Liver (tissue), 9 donors: Measurements from ENCODE around the gene SLC6A12. TPM values are rescaled to one million over a fixed set of nuclear protein-coding genes. Genes with fewer than 3 reads are reported as not detected.

Experiments used
- DNase-seq: peaks from one replicate; pipeline ENCODE4 v3.0.0-alpha.2; 2017; ENCODE audit warnings: low spot score
- H3K27ac ChIP-seq, 2 donors: one replicate each; pipeline ENCODE4 v1.7.0; 2013; ENCODE audit warnings: inconsistent platforms in 2 of 2, low read length in 2 of 2, control low read depth in 1 of 2, low read depth in 1 of 2, mild to moderate bottlenecking in 1 of 2
- H3K27me3 ChIP-seq, 4 donors: one replicate each; pipeline versions ENCODE4 v1.6.1 to v1.7.0; 2013; ENCODE audit warnings: low read length in 3 of 4, inconsistent platforms in 1 of 4, mild to moderate bottlenecking in 1 of 4, moderate library complexity in 1 of 4; ENCODE audit not compliant: control insufficient read depth in 4 of 4, insufficient read depth in 4 of 4
- H3K36me3 ChIP-seq, 4 donors: one replicate each; pipeline versions ENCODE4 v1.6.1 to v1.7.0; 2013; ENCODE audit warnings: low read length in 3 of 4, mild to moderate bottlenecking in 3 of 4, low read depth in 1 of 4, moderate library complexity in 1 of 4; ENCODE audit not compliant: control insufficient read depth in 4 of 4, insufficient read depth in 3 of 4
- H3K4me1 ChIP-seq, 4 donors: one replicate each; pipeline versions ENCODE4 v1.6.1 to v1.7.0; 2013; ENCODE audit warnings: low read length in 3 of 4, mild to moderate bottlenecking in 3 of 4, moderate library complexity in 1 of 4; ENCODE audit not compliant: control insufficient read depth in 4 of 4, insufficient read depth in 4 of 4
- H3K4me3 ChIP-seq, 3 donors: one replicate each; pipeline versions ENCODE4 v1.6.1 to v1.7.0; 2013; ENCODE audit warnings: low read length in 3 of 3, control low read depth in 1 of 3, low read depth in 1 of 3, mild to moderate bottlenecking in 1 of 3
- H3K9ac ChIP-seq, 2 donors: one replicate each; pipeline ENCODE4 v1.7.0; 2013; ENCODE audit warnings: low read length in 2 of 2, mild to moderate bottlenecking in 2 of 2, moderate library complexity in 2 of 2, control low read depth in 1 of 2, low read depth in 1 of 2
- H3K9me3 ChIP-seq, 4 donors: one replicate each; pipeline versions ENCODE4 v1.6.1 to v1.7.0; 2013; ENCODE audit warnings: low read length in 3 of 4; ENCODE audit not compliant: control insufficient read depth in 4 of 4
- ATF3 ChIP-seq: IDR thresholded peaks from 2 replicates; pipeline ENCODE4 v1.6.1; 2016; ENCODE audit warnings: antibody characterized with exemption
- CTCF ChIP-seq: fragments of 150-350 bp; IDR thresholded peaks from 2 replicates; pipeline ENCODE4 v1.5.1; 2017; ENCODE audit warnings: improper control_type of control experiment, low read depth, low read length; ENCODE audit not compliant: missing input control
- EGR1 ChIP-seq, 2 donors: IDR thresholded peaks; 2 replicates each; pipeline ENCODE4 v1.6.1; 2016 to 2018; ENCODE audit warnings: antibody characterized with exemption in 2 of 2, low read depth in 2 of 2
- FOXA1 ChIP-seq: IDR thresholded peaks from 2 replicates; pipeline ENCODE4 v1.6.1; 2016; ENCODE audit warnings: antibody characterized with exemption
- FOXA2 ChIP-seq: IDR thresholded peaks from 2 replicates; pipeline ENCODE4 v1.6.1; 2016; ENCODE audit warnings: antibody characterized with exemption
- GABPA ChIP-seq, 2 donors: IDR thresholded peaks in 1 of 2; conservative IDR thresholded peaks in 1 of 2; 2 replicates each; pipeline ENCODE4 v1.6.1; 2016; ENCODE audit warnings: antibody characterized with exemption in 2 of 2, mild to moderate bottlenecking in 1 of 2, moderate library complexity in 1 of 2
- HNF4A ChIP-seq, 2 donors: conservative IDR thresholded peaks; 2 replicates each; pipeline ENCODE4 v1.6.1; 2016; ENCODE audit warnings: antibody characterized with exemption in 2 of 2, mild to moderate bottlenecking in 2 of 2
- HNF4G ChIP-seq: IDR thresholded peaks from 2 replicates; pipeline ENCODE4 v1.6.1; 2016; ENCODE audit warnings: antibody characterized with exemption
- JUND ChIP-seq, 2 donors: IDR thresholded peaks; 2 replicates each; pipeline ENCODE4 v1.6.1; 2016; ENCODE audit warnings: antibody characterized with exemption in 2 of 2
- MAX ChIP-seq: IDR thresholded peaks from 2 replicates; pipeline ENCODE4 v1.6.1; 2016; ENCODE audit warnings: antibody characterized with exemption
- NR2F2 ChIP-seq: IDR thresholded peaks from 2 replicates; pipeline ENCODE4 v1.6.1; 2016; ENCODE audit warnings: antibody characterized with exemption
- RAD21 ChIP-seq, 2 donors: IDR thresholded peaks; 2 replicates each; pipeline ENCODE4 v1.6.1; 2016; ENCODE audit warnings: antibody characterized with exemption in 2 of 2, mild to moderate bottlenecking in 2 of 2
- RXRA ChIP-seq, 2 donors: IDR thresholded peaks; 2 replicates each; pipeline ENCODE4 v1.6.1; 2017 to 2018; ENCODE audit warnings: antibody characterized with exemption in 2 of 2, mild to moderate bottlenecking in 1 of 2
- SP1 ChIP-seq: IDR thresholded peaks from 2 replicates; pipeline ENCODE4 v1.6.1; 2018; ENCODE audit warnings: antibody characterized with exemption, mild to moderate bottlenecking
- TAF1 ChIP-seq: conservative IDR thresholded peaks from 2 replicates; pipeline ENCODE4 v1.6.1; 2016; ENCODE audit warnings: antibody characterized with exemption, mild to moderate bottlenecking
- YY1 ChIP-seq: IDR thresholded peaks from 2 replicates; pipeline ENCODE4 v1.6.1; 2016; ENCODE audit warnings: antibody characterized with exemption, mild to moderate bottlenecking
- ZBTB33 ChIP-seq: IDR thresholded peaks from 2 replicates; pipeline ENCODE4 v1.6.1; 2016; ENCODE audit warnings: antibody characterized with exemption
- WGBS: extraction: QIAGEN DNeasy Blood & Tissue Kit; methylation state at CpG from one replicate; pipeline ENCODE4 v1.1.7; 2013; 5-methylcytosine and 5-hydroxymethylcytosine counted together
- polyA plus RNA-seq, 2 donors: library from polyadenylated mRNA; stranded (reverse) in 1 of 2; unstranded in 1 of 2; fragments of 200-250 nt in 1 of 2; fragments of >200 nt in 1 of 2; fragmentation: Nextera tagmentation in 1 of 2; extraction: Ambion mirVana in 1 of 2; gene quantifications; one replicate each; pipeline versions ENCODE4 v1.2.1 to v1.2.3, GENCODE V29; 2013 to 2015
- total RNA-seq, 2 donors: library from RNA; depleted of rRNA; stranded (reverse); fragments of >200 nt; gene quantifications; one replicate each; pipeline ENCODE4 v1.2.3, GENCODE V29; 2014
- TF ChIP-seq, protein P1 (sequence below): IDR thresholded peaks from 2 replicates; pipeline ENCODE4 v1.6.1; 2016; ENCODE audit warnings: antibody characterized with exemption, mild to moderate bottlenecking
- donor health status: healthy.
- donor health status: healthy.
- donor health status: healthy.
- donor health status: healthy.
- donor health status: healthy.

SLC6A12 gene
- total and polyA plus RNA-seq, 4 donors = 18.2 to 30.3 (median 23.2) TPM

DNA sequence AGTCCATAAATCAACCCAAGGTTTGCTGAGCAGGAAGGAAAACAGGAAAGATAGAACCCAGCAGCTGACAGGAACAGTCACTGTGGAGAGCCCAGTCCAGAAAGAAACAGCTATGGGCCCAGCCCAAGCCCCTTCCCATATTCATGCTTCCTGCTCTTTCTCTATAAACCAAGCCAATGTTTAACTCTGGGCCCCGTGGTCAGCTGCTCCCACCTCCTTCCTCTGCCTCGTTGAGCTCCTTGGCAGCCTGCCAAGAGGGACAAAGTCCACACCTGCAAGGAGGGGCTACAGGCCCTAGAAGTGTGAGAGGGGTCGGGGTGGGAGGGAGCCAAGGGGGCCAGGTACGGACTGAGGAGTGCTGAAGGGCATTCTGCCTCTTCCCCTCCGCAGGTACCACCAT, 38.7 kb upstream of the SLC6A12 start:
- no peak overlapping the region for H3K9ac ChIP-seq
- DNase-seq = peak; percentile 53
- H3K27ac ChIP-seq = no peak overlapping the region

More for the DNA sequence above, 38.7 kb upstream of the SLC6A12 start:
- no peak overlapping the region for H3K4me3 ChIP-seq
- H3K27me3 ChIP-seq = no peaks in the 10 kb centered on the region
- 42% methylated on average over 5 of the region's 5 CpGs for WGBS
- peaks cover 2 to 7% (median 3%) of the 10 kb centered on the region in 4 donors for H3K4me1 ChIP-seq
- H3K36me3 ChIP-seq = no peaks in the 10 kb centered on the region
- H3K9me3 ChIP-seq = no peaks in the 10 kb centered on the region
- TF ChIP-seq RAD21 (IDR thresholded peaks at IDR 0.05) (no peak), NR2F2 (no peak), GABPA (IDR thresholded peaks at IDR 0.05 in 1 of 2, conservative IDR thresholded peaks at IDR 0.05 in 1 of 2) (no peak), YY1 (no peak), HNF4A (conservative IDR thresholded peaks at IDR 0.05) (no peak), HNF4G (no peak), FOXA2 (no peak), CTCF (no peak), JUND (IDR thresholded peaks at IDR 0.05) (no peak), MAX (no peak), FOXA1 (no peak), ATF3 (no peak), TAF1 (no peak), SP1 (no peak), ZBTB33 (no peak), EGR1 (IDR thresholded peaks at IDR 0.05; ENCODE audit: low read depth in 2 of 2) (no peak), RXRA (IDR thresholded peaks at IDR 0.05) (no peak)
- TF ChIP-seq, protein P1, sequence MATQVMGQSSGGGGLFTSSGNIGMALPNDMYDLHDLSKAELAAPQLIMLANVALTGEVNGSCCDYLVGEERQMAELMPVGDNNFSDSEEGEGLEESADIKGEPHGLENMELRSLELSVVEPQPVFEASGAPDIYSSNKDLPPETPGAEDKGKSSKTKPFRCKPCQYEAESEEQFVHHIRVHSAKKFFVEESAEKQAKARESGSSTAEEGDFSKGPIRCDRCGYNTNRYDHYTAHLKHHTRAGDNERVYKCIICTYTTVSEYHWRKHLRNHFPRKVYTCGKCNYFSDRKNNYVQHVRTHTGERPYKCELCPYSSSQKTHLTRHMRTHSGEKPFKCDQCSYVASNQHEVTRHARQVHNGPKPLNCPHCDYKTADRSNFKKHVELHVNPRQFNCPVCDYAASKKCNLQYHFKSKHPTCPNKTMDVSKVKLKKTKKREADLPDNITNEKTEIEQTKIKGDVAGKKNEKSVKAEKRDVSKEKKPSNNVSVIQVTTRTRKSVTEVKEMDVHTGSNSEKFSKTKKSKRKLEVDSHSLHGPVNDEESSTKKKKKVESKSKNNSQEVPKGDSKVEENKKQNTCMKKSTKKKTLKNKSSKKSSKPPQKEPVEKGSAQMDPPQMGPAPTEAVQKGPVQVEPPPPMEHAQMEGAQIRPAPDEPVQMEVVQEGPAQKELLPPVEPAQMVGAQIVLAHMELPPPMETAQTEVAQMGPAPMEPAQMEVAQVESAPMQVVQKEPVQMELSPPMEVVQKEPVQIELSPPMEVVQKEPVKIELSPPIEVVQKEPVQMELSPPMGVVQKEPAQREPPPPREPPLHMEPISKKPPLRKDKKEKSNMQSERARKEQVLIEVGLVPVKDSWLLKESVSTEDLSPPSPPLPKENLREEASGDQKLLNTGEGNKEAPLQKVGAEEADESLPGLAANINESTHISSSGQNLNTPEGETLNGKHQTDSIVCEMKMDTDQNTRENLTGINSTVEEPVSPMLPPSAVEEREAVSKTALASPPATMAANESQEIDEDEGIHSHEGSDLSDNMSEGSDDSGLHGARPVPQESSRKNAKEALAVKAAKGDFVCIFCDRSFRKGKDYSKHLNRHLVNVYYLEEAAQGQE = no peak
